Measurements from ENCODE around the gene HBD.

Gene HBD

GRCh38 chr11:5227681-5228080 lies 6.6 kb downstream of the HBD start:
- H3K27me3 ChIP-seq (replicated peaks; ENCODE audit: control insufficient read depth, insufficient read depth, low read length, poor library complexity, severe bottlenecking): no peaks in the 10 kb centered on the region
- no peak overlapping the region for H3K4me3 ChIP-seq (ENCODE audit: insufficient read depth, low read depth, low read length, poor library complexity, severe bottlenecking)
- H3K4me1 ChIP-seq (ENCODE audit: control insufficient read depth, insufficient read depth, low read length, poor library complexity, severe bottlenecking): no peaks in the 10 kb centered on the region
- H3K27ac ChIP-seq (ENCODE audit: insufficient read depth, low read length, poor library complexity, severe bottlenecking): no peak overlapping the region
- no peak for DNase-seq
- no peaks in the 10 kb centered on the region for H3K9me3 ChIP-seq (ENCODE audit: control insufficient read depth, low read length)
- no peaks in the 10 kb centered on the region for H3K36me3 ChIP-seq (ENCODE audit: control insufficient read depth, insufficient read depth, low read length)

GRCh38 chr11:5226732-5227310 lies 7.5 kb downstream of the HBD start, which contains the start of gene HBB:
Gene HBB, minus strand, starts transcription at chr11:5227071. Its CDS starts 50 bp downstream, at chr11:5227021.
- Histone ChIP-seq H3K36me3 (ENCODE audit: control insufficient read depth, insufficient read depth, low read length) (no peaks in the 10 kb centered on the region), H3K4me1 (ENCODE audit: control insufficient read depth, insufficient read depth, low read length, poor library complexity, severe bottlenecking) (no peaks in the 10 kb centered on the region), H3K27ac (ENCODE audit: insufficient read depth, low read length, poor library complexity, severe bottlenecking) (no peak within 1 kb of the TSS), H3K4me3 (ENCODE audit: insufficient read depth, low read depth, low read length, poor library complexity, severe bottlenecking) (no peak within 1 kb of the TSS), H3K9me3 (ENCODE audit: control insufficient read depth, low read length) (no peaks in the 10 kb centered on the region), H3K27me3 (replicated peaks; ENCODE audit: control insufficient read depth, insufficient read depth, low read length, poor library complexity, severe bottlenecking) (no peaks in the 10 kb centered on the region)
- no peak for DNase-seq

GRCh38 chr11:5225480-5225871 lies 8.8 kb downstream of the HBD start:
- no peak overlapping the region for H3K4me3 ChIP-seq (ENCODE audit: insufficient read depth, low read depth, low read length, poor library complexity, severe bottlenecking)
- no peak overlapping the region for H3K27ac ChIP-seq (ENCODE audit: insufficient read depth, low read length, poor library complexity, severe bottlenecking)
- no peaks in the 10 kb centered on the region for H3K27me3 ChIP-seq (replicated peaks; ENCODE audit: control insufficient read depth, insufficient read depth, low read length, poor library complexity, severe bottlenecking)
- DNase-seq: no peak
- no peaks in the 10 kb centered on the region for H3K4me1 ChIP-seq (ENCODE audit: control insufficient read depth, insufficient read depth, low read length, poor library complexity, severe bottlenecking)
- no peaks in the 10 kb centered on the region for H3K9me3 ChIP-seq (ENCODE audit: control insufficient read depth, low read length)
- no peaks in the 10 kb centered on the region for H3K36me3 ChIP-seq (ENCODE audit: control insufficient read depth, insufficient read depth, low read length)

- Histone ChIP-seq H3K27me3 (replicated peaks; ENCODE audit: control insufficient read depth, insufficient read depth, low read length, poor library complexity, severe bottlenecking) (no peaks in the 10 kb centered on the region), H3K27ac (ENCODE audit: insufficient read depth, low read length, poor library complexity, severe bottlenecking) (no peak overlapping the region), H3K4me1 (ENCODE audit: control insufficient read depth, insufficient read depth, low read length, poor library complexity, severe bottlenecking) (no peaks in the 10 kb centered on the region), H3K36me3 (ENCODE audit: control insufficient read depth, insufficient read depth, low read length) (no peaks in the 10 kb centered on the region), H3K9me3 (ENCODE audit: control insufficient read depth, low read length) (no peaks in the 10 kb centered on the region), H3K4me3 (ENCODE audit: insufficient read depth, low read depth, low read length, poor library complexity, severe bottlenecking) (no peak overlapping the region)
- no peak for DNase-seq
Observed at GRCh38 chr11:5224538-5225479, 9.5 kb downstream of the HBD start.

- Histone ChIP-seq H3K27ac (ENCODE audit: insufficient read depth, low read length, poor library complexity, severe bottlenecking) (no peak overlapping the region), H3K4me1 (ENCODE audit: control insufficient read depth, insufficient read depth, low read length, poor library complexity, severe bottlenecking) (no peaks in the 10 kb centered on the region), H3K36me3 (ENCODE audit: control insufficient read depth, insufficient read depth, low read length) (no peaks in the 10 kb centered on the region)
Observed at GRCh38 chr11:5223686-5224085, 10.6 kb downstream of the HBD start.

GRCh38 chr11:5223146-5223545 lies 11.1 kb downstream of the HBD start:
- no peak overlapping the region for H3K4me3 ChIP-seq (ENCODE audit: insufficient read depth, low read depth, low read length, poor library complexity, severe bottlenecking)
- no peaks in the 10 kb centered on the region for H3K36me3 ChIP-seq (ENCODE audit: control insufficient read depth, insufficient read depth, low read length)
- no peak for DNase-seq
- no peaks in the 10 kb centered on the region for H3K4me1 ChIP-seq (ENCODE audit: control insufficient read depth, insufficient read depth, low read length, poor library complexity, severe bottlenecking)
- no peaks in the 10 kb centered on the region for H3K27me3 ChIP-seq (replicated peaks; ENCODE audit: control insufficient read depth, insufficient read depth, low read length, poor library complexity, severe bottlenecking)
- H3K9me3 ChIP-seq (ENCODE audit: control insufficient read depth, low read length): no peaks in the 10 kb centered on the region
- H3K27ac ChIP-seq (ENCODE audit: insufficient read depth, low read length, poor library complexity, severe bottlenecking): no peak overlapping the region

More at GRCh38 chr11:5223686-5224085, 10.6 kb downstream of the HBD start:
- Histone ChIP-seq H3K4me3 (ENCODE audit: insufficient read depth, low read depth, low read length, poor library complexity, severe bottlenecking) (no peak overlapping the region), H3K27me3 (replicated peaks; ENCODE audit: control insufficient read depth, insufficient read depth, low read length, poor library complexity, severe bottlenecking) (no peaks in the 10 kb centered on the region), H3K9me3 (ENCODE audit: control insufficient read depth, low read length) (no peaks in the 10 kb centered on the region)
- no peak for DNase-seq

- no peak overlapping the region for H3K27ac ChIP-seq (ENCODE audit: insufficient read depth, low read length, poor library complexity, severe bottlenecking)
- H3K9me3 ChIP-seq (ENCODE audit: control insufficient read depth, low read length): no peaks in the 10 kb centered on the region
- no peaks in the 10 kb centered on the region for H3K4me1 ChIP-seq (ENCODE audit: control insufficient read depth, insufficient read depth, low read length, poor library complexity, severe bottlenecking)
- H3K4me3 ChIP-seq (ENCODE audit: insufficient read depth, low read depth, low read length, poor library complexity, severe bottlenecking): no peak overlapping the region
- no peaks in the 10 kb centered on the region for H3K36me3 ChIP-seq (ENCODE audit: control insufficient read depth, insufficient read depth, low read length)
- no peak for DNase-seq
- H3K27me3 ChIP-seq (replicated peaks; ENCODE audit: control insufficient read depth, insufficient read depth, low read length, poor library complexity, severe bottlenecking): no peaks in the 10 kb centered on the region
Observed at GRCh38 chr11:5210376-5210885, 23.9 kb downstream of the HBD start.

- no peak for DNase-seq
- H3K9me3 ChIP-seq (ENCODE audit: control insufficient read depth, low read length): no peaks in the 10 kb centered on the region
Observed at GRCh38 chr11:5204787-5205186, 29.5 kb downstream of the HBD start.

GRCh38 chr11:5203366-5203765 lies 30.9 kb downstream of the HBD start:
- Histone ChIP-seq H3K27me3 (replicated peaks; ENCODE audit: control insufficient read depth, insufficient read depth, low read length, poor library complexity, severe bottlenecking) (no peaks in the 10 kb centered on the region), H3K36me3 (ENCODE audit: control insufficient read depth, insufficient read depth, low read length) (no peaks in the 10 kb centered on the region), H3K9me3 (ENCODE audit: control insufficient read depth, low read length) (no peaks in the 10 kb centered on the region), H3K27ac (ENCODE audit: insufficient read depth, low read length, poor library complexity, severe bottlenecking) (no peak overlapping the region), H3K4me1 (ENCODE audit: control insufficient read depth, insufficient read depth, low read length, poor library complexity, severe bottlenecking) (no peaks in the 10 kb centered on the region), H3K4me3 (ENCODE audit: insufficient read depth, low read depth, low read length, poor library complexity, severe bottlenecking) (no peak overlapping the region)
- DNase-seq: no peak

More at GRCh38 chr11:5204787-5205186, 29.5 kb downstream of the HBD start:
- no peaks in the 10 kb centered on the region for H3K4me1 ChIP-seq (ENCODE audit: control insufficient read depth, insufficient read depth, low read length, poor library complexity, severe bottlenecking)
- no peak overlapping the region for H3K27ac ChIP-seq (ENCODE audit: insufficient read depth, low read length, poor library complexity, severe bottlenecking)
- no peaks in the 10 kb centered on the region for H3K36me3 ChIP-seq (ENCODE audit: control insufficient read depth, insufficient read depth, low read length)
- no peaks in the 10 kb centered on the region for H3K27me3 ChIP-seq (replicated peaks; ENCODE audit: control insufficient read depth, insufficient read depth, low read length, poor library complexity, severe bottlenecking)
- H3K4me3 ChIP-seq (ENCODE audit: insufficient read depth, low read depth, low read length, poor library complexity, severe bottlenecking): no peak overlapping the region

GRCh38 chr11:5200582-5200981 lies 33.7 kb downstream of the HBD start, which contains the start of gene OR51V1:
Gene OR51V1, minus strand, starts transcription at chr11:5200682. Its CDS starts 0 bp downstream, at chr11:5200682.
- Histone ChIP-seq H3K36me3 (ENCODE audit: control insufficient read depth, insufficient read depth, low read length) (no peaks in the 10 kb centered on the region), H3K4me1 (ENCODE audit: control insufficient read depth, insufficient read depth, low read length, poor library complexity, severe bottlenecking) (no peaks in the 10 kb centered on the region), H3K9me3 (ENCODE audit: control insufficient read depth, low read length) (no peaks in the 10 kb centered on the region), H3K27ac (ENCODE audit: insufficient read depth, low read length, poor library complexity, severe bottlenecking) (no peak within 1 kb of the TSS), H3K27me3 (replicated peaks; ENCODE audit: control insufficient read depth, insufficient read depth, low read length, poor library complexity, severe bottlenecking) (no peaks in the 10 kb centered on the region), H3K4me3 (ENCODE audit: insufficient read depth, low read depth, low read length, poor library complexity, severe bottlenecking) (no peak within 1 kb of the TSS)
- DNase-seq: no peak
